ENCODE measurements around the gene MIER3. TPM values are rescaled to one million over a fixed set of nuclear protein-coding genes. Genes with fewer than 3 reads are reported as not detected.

Gene MIER3
- total RNA-seq, 1 donor from 2014 or later: 31.0 TPM

- DNase-seq: no peak
These were observed 9.8 kb upstream of the MIER3 start for GRCh38 chr5:56961746-56962145.

GRCh38 chr5:56959326-56959725 lies 7.4 kb upstream of the MIER3 start:
- no peak for DNase-seq

DNA sequence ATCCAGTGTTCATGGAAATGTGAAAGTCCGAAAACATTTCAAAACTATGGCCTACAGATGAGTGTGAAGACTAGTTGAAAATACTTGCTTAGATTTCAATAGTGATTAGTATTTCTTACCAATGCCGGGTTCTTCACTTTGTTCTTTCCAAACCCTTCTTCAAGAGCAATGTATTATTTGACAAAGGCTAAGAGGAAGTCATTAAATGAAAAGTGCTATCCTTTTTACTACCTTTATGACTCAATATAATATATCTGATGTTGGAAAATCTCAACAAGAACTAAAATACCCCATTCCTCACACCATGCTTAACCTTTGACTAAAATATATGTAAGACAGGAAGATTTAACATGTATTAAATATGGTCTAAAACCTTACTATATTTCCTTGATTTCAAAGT lies 6.7 kb upstream of the MIER3 start:
- DNase-seq: no peak

DNA sequence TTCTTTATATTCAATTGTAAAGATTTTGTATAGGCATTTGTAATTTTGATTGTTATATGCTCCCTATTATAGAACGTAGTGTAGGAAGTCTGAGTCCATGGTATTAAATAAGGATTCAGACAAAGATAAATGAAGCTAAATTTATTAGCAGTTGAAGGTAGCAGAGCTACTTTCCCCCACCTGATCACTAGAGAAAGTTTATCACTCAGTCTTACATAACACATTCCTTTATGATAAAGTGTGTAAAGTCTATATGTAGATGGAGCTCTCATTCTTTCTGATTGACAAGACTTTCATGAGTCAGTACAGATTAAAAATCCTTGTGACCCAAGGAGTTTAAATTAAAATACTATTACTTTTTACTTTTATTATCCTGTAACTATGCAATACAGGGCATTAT lies 2.3 kb upstream of the MIER3 start:
- DNase-seq: no peak

GRCh38 chr5:56951126-56951945 lies 587 bp downstream of the MIER3 start:
- DNase-seq: peak; percentile 52

DNA sequence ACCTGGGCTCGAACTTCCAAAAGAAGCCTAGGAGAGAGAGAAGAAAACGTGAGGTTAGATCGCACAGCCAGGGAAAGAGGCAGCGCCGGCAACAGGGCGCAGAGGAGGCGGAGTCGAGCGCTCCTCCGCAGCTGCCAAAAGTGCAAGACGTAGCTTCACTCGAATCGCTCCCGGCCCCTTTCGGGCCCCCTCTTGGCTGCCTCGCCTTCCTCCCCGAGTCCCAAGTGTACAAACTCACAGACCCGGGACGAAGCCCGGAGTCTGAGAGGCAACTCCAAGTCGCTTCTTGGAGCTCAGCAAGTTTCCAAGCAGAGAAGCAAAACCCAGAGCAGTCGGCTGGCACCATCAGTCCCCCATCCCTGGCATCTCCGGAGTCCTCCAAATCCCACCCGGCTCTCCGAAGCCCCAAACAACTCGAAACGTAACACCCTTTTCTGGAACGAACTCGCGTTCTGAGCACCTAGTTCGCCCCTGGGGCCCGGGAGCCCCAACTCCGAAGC lies 1.2 kb downstream of the MIER3 start:
- DNase-seq: peak; percentile 95

GRCh38 chr5:56947052-56947451 lies 4.9 kb downstream of the MIER3 start:
- no peak for DNase-seq

DNA sequence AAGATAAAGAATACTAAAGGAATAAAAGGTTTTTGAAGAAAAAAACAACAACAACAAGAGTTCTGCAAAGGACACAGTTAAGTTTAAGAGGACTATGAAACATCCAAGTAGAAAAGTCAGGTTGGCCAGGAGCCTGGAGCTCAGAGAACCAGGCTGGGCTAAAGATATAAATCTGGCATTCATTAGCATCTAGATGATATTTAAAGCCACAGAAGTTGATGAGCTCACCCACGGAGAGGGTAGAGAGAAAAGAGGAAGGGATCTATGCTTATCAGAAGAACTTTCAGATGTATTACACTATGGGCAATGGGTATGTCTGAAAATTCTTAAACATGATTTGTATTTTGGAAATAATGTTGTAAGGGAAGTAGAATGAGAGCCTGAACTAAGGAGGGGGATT lies 9.9 kb downstream of the MIER3 start:
- DNase-seq: no peak

GRCh38 chr5:56938858-56939257 lies 13.1 kb downstream of the MIER3 start:
- no peak for DNase-seq

GRCh38 chr5:56934325-56934724 lies 17.6 kb downstream of the MIER3 start:
- no peak for DNase-seq

GRCh38 chr5:56922922-56923321 lies 29.0 kb downstream of the MIER3 start:
- DNase-seq: no peak

DNA sequence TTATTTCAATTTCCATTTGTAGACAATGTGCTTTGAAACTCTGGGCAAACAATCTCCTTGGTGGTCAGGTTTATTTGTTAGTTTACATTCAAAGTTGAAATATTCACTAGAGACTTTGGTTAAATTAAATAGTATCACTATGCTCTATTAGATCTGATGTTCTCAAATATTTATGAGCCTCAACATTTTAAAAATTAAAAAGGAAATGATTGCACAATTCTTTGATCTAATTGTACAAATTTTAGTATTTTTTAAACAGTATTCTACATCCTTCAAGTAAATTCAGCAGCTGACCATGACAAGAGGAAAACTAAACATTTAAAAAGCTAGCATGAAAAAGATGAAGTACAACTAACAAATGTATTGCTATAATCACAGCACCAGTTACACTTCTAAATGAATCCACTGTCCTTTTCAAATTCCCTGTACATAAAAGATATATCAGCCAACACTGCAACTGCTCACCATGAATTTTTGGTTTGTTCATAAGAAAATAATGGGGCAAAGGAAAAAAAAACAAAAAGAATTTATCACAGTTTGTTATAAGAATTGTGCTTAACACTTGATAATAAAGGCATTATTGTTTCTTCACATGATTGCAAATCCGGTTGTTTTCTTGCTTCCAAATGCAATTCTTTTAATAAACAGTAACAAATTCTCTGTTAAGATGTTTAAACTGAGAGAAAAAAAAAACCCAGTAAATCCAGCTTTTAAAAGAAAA lies 31.8 kb downstream of the MIER3 start:
- DNase-seq: no peak

DNA sequence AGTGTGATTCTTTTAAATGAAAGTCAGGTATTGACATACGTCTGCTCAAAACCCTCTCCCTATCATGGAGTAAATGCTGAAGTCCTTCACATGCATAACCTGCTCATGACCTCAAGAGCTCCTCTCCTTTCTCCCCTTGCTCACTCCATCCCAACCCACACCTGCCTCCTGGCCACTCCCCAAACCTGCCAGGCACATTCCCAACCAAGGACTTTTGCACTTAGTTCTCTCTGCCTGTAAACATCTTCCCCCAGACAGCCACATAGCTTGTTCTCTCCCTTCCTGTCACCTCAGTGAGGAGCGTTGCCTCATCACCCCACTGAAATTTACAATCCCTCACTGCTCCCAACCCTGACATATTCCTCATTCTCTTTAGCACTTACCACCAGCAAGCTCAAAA lies 33.9 kb downstream of the MIER3 start:
- no peak for DNase-seq

DNA sequence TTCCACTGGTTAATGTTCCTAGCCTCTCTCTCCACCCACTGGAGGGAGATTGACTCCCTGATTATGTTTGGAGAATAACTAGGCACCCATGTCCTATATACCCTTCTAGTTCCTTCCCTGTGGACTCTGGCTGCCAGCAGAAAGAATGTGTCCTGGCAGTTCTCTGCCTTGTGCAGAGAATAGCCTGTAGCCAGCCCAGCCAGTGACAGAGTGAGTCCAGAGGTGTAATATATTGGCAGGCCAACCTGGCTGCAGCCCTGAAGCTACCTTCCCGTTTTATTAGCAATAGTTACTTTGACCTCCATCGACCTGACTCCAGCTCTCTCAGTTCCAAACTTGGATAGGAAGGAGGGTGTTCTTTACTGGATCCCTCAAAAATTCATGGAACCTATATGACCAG lies 34.4 kb downstream of the MIER3 start:
- DNase-seq: no peak

DNA sequence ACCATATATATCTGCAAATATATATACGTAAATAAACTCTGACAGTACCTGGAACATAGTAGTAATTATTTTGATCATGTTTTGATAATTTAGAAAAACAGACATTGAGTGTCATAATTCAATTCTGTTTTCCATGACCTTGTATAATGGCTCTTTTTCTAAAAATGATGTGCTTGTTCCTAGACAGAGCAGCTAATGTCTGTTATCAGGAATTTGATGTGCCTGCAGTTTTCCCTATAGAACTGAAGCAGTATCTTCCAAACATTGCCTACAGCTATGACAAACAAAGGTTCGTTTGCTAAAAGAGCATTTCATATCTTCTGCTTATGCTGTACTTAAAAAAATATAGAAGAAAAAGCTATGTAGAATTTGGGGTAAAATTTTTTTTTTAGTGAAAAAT lies 37.2 kb downstream of the MIER3 start:
- no peak for DNase-seq

- no peak for DNase-seq
These were observed 38.2 kb downstream of the MIER3 start for GRCh38 chr5:56913766-56914165.

- no peak for DNase-seq
These were observed 41.5 kb downstream of the MIER3 start for GRCh38 chr5:56910210-56910965.

- DNase-seq: peak; percentile 99
These were observed 42.4 kb downstream of the MIER3 start, which contains the start of gene SETD9 for GRCh38 chr5:56909294-56910209. TSS of gene SETD9 (plus strand) at chr5:56909596. CDS start at chr5:56909646, 50 bp downstream.

GRCh38 chr5:56908942-56909293 lies 43.0 kb downstream of the MIER3 start:
- DNase-seq: no peak

DNA sequence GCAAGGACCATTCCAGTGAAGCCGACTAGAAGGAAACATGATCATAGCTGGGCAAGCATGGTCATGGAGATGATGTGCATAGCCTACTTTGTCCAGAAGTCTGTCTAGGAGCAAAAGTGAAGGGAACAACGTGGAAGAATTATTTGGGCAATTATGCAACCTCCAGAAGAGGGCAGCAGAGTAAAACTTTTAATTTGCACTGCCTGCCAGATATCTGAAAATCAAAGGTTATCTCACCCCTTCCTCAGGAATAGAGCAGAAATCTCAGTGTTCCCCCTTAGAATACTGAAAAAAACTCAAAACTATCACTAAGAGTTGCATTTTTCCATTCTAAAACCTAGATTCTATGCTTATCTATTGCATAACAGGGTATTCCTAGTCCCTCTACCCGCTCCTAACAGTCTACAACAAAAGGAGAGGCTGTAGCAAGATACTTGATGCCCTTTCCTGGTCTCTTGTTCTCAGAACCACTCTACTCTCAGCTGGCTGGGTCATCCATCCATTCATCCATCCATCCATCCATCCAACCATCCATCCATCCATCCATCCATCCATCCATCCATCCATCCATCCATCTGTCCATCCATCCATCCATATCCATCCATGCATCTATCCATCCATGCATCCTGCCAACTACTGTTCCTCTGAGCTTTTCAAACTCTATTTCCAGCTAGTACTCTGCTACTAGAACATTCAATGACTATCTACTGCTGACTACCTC lies 50.9 kb downstream of the MIER3 start:
- DNase-seq: peak; percentile 63

- DNase-seq: no peak
These were observed 51.5 kb downstream of the MIER3 start for GRCh38 chr5:56900395-56900794.
